Keratinocyte (primary cell): ENCODE measurements around the gene HIKESHI. TPM values are rescaled to one million over a fixed set of nuclear protein-coding genes. Genes with fewer than 3 reads are reported as not detected.

ENCODE experiments used
- DNase-seq: peaks from one replicate; pipeline ENCODE4 v3.0.0-alpha.2; 2011; ENCODE audit warnings: low read depth, missing footprints, low spot score
- FAIRE-seq: peaks from 2 replicates; lab custom pipeline; 2011; peaks lifted over from hg19 to GRCh38; lab: Jason Lieb, UNC
- H2AFZ ChIP-seq: 2 replicates; pipeline ENCODE4 v1.6.0; 2012; ENCODE audit warnings: low read length, control low read depth, inconsistent platforms; ENCODE audit not compliant: control insufficient read depth
- H3K27ac ChIP-seq: 2 replicates; pipeline ENCODE4 v1.5.1; 2011; ENCODE audit warnings: low read length; ENCODE audit not compliant: control insufficient read depth, insufficient read depth
- H3K27me3 ChIP-seq: 3 replicates; pipeline ENCODE4 v1.6.0; 2011; ENCODE audit warnings: low read length; ENCODE audit not compliant: control insufficient read depth, insufficient read depth; ENCODE audit errors: extremely low read depth
- H3K36me3 ChIP-seq, 2 experiments: 2 replicates in 1 of 2; 3 replicates in 1 of 2; pipeline ENCODE4 v1.5.1; 2011; ENCODE audit warnings: low read length in 2 of 2, mild to moderate bottlenecking in 1 of 2; ENCODE audit not compliant: control insufficient read depth in 2 of 2, insufficient read depth in 2 of 2; ENCODE audit errors: extremely low read depth in 1 of 2
- H3K4me1 ChIP-seq: 3 replicates; pipeline ENCODE4 v1.5.1; 2011; ENCODE audit warnings: low read length; ENCODE audit not compliant: control insufficient read depth, insufficient read depth; ENCODE audit errors: extremely low read depth
- H3K4me2 ChIP-seq: 3 replicates; pipeline ENCODE4 v1.6.0; 2011; ENCODE audit warnings: low read depth, low read length; ENCODE audit not compliant: control insufficient read depth, insufficient read depth; ENCODE audit errors: extremely low read depth
- H3K4me3 ChIP-seq, 3 experiments: fragments of 200-600 bp in 1 of 3; sonication (generic) in 1 of 3; 2 replicates in 2 of 3; 3 replicates in 1 of 3; pipeline ENCODE4 v1.5.1; 2011 to 2016; ENCODE audit warnings: low read length in 3 of 3, mild to moderate bottlenecking in 3 of 3, control low read depth in 2 of 3, inconsistent platforms in 1 of 3, low read depth in 1 of 3, mixed read lengths in 1 of 3, mixed run types in 1 of 3, moderate library complexity in 1 of 3; ENCODE audit not compliant: control insufficient read depth in 2 of 3, insufficient read depth in 2 of 3; ENCODE audit errors: extremely low read depth in 1 of 3
- H3K79me2 ChIP-seq: 2 replicates; pipeline ENCODE4 v1.6.0; 2012; ENCODE audit warnings: low read length; ENCODE audit not compliant: control insufficient read depth, insufficient read depth
- H3K9ac ChIP-seq: 3 replicates; pipeline ENCODE4 v1.6.0; 2011; ENCODE audit warnings: low read length; ENCODE audit not compliant: control insufficient read depth, insufficient read depth; ENCODE audit errors: extremely low read depth
- H3K9me1 ChIP-seq: 3 replicates; pipeline ENCODE4 v1.6.0; 2011; ENCODE audit warnings: low read length; ENCODE audit not compliant: control insufficient read depth, insufficient read depth; ENCODE audit errors: extremely low read depth
- H3K9me3 ChIP-seq: 2 replicates; pipeline ENCODE4 v1.5.1; 2012; ENCODE audit warnings: low read depth, low read length; ENCODE audit not compliant: control insufficient read depth
- H4K20me1 ChIP-seq: 3 replicates; pipeline ENCODE4 v1.6.0; 2011; ENCODE audit warnings: low read length; ENCODE audit not compliant: control insufficient read depth, insufficient read depth; ENCODE audit errors: extremely low read depth
- EZH2 ChIP-seq: IDR thresholded peaks from one replicate; pipeline ENCODE4 v1.6.1; 2012; ENCODE audit warnings: inconsistent platforms, mild to moderate bottlenecking, low read length, moderate library complexity
- dilution Hi-C: fragments of 300-500 bp; cut with MboI; formaldehyde crosslinking; loops from one replicate; pipeline ENCODE4 v1.7.0; 2020; ENCODE audit warnings: low sequenced_read_pairs; ENCODE audit not compliant: extremely low pct_ligation_motif_present
- polyA plus RNA-seq, 5 experiments: library from polyadenylated mRNA; depleted of rRNA in 3 of 5; stranded (reverse) in 3 of 5; stranded (forward) in 1 of 5; unstranded in 1 of 5; fragments of >200 nt; gene quantifications; 1 replicate in 1 of 5; 2 replicates in 3 of 5; 3 replicates in 1 of 5; pipeline versions ENCODE4 v1.2.1 to v1.2.3, GENCODE V29; 2011 to 2012; ENCODE audit warnings: missing spikeins in 2 of 5, low read depth in 1 of 5, low replicate concordance in 1 of 5
- TF ChIP-seq, protein P1 (sequence below), 3 experiments: IDR thresholded peaks in 1 of 3; conservative IDR thresholded peaks in 1 of 3; optimal IDR thresholded peaks in 1 of 3; 2 replicates in 2 of 3; 3 replicates in 1 of 3; pipeline versions ENCODE3 to v1.5.1; 2011; ENCODE audit warnings: low read length in 3 of 3, mild to moderate bottlenecking in 3 of 3, moderate library complexity in 2 of 3, control low read depth in 1 of 3, inconsistent platforms in 1 of 3; ENCODE audit not compliant: insufficient read depth in 2 of 3; ENCODE audit errors: extremely low read depth in 1 of 3

HIKESHI gene
- polyA plus RNA-seq, 1 donor (not counting 4 experiments of a cell fraction or from before 2014, with no cell fraction given), result 89.4 TPM

DNA sequence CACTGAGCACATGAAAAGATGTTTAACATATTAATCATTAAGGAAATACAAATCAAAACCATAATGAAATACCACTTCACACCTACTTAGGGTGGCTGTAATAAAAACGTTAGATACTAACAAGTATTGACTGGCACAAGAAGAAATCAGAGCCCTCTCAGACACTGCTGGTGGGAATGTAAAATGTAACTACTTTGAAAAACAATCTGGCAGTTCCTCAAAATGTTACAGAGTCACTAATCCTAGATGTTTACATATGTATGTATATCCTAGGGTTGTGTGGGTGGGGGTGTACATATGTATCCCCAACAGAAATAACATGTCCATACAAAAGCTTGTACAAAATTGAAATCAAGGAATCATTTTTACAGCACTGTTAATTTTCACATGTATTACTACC lies 42.3 kb upstream of the HIKESHI start:
- dilution Hi-C loops, result no loop called here

DNA sequence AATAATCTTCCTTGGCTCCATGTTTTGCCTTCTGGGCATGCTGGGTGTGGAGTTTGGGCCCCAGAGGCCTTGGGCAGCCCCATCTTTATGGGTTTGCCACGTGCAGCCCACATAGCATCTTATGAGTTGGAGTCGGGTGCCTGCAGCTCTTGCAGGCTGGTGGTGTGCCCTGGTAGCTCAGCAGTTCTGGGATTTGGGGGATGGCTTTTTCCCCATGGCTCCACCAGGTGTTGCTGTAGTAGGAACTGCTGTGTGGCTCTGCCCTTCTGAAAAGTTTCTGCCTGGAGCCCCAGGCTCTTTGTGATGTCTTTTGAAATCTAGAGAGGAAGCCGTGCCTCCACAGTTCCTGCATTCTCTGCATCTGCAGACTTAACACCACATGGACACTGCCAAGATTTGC lies 40.7 kb upstream of the HIKESHI start:
- Histone ChIP-seq H3K9me1 (no peaks in the 10 kb centered on the region), H3K36me3 (peaks cover 10 to 19% of the 10 kb centered on the region in 2 experiments)

More for the DNA sequence above, 42.3 kb upstream of the HIKESHI start:
- Histone ChIP-seq H3K4me2 (no peak overlapping the region), H3K27me3 (no peaks in the 10 kb centered on the region), H3K9me3 (no peaks in the 10 kb centered on the region), H3K36me3 (peaks cover 10 to 19% of the 10 kb centered on the region in 2 experiments), H3K4me1 (no peaks in the 10 kb centered on the region), H3K79me2 (peaks cover 6% of the 10 kb centered on the region), H3K27ac (no peak overlapping the region), H2AFZ (no peak overlapping the region), H4K20me1 (no peaks in the 10 kb centered on the region), H3K9me1 (no peaks in the 10 kb centered on the region), H3K4me3 (no peak overlapping the region), H3K9ac (no peak overlapping the region)
- DNase-seq (no peak), FAIRE-seq (no peak)
- no peak for TF ChIP-seq EZH2
- TF ChIP-seq, protein P1, sequence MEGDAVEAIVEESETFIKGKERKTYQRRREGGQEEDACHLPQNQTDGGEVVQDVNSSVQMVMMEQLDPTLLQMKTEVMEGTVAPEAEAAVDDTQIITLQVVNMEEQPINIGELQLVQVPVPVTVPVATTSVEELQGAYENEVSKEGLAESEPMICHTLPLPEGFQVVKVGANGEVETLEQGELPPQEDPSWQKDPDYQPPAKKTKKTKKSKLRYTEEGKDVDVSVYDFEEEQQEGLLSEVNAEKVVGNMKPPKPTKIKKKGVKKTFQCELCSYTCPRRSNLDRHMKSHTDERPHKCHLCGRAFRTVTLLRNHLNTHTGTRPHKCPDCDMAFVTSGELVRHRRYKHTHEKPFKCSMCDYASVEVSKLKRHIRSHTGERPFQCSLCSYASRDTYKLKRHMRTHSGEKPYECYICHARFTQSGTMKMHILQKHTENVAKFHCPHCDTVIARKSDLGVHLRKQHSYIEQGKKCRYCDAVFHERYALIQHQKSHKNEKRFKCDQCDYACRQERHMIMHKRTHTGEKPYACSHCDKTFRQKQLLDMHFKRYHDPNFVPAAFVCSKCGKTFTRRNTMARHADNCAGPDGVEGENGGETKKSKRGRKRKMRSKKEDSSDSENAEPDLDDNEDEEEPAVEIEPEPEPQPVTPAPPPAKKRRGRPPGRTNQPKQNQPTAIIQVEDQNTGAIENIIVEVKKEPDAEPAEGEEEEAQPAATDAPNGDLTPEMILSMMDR (optimal IDR thresholded peaks at IDR 0.05 in 1 of 3, IDR thresholded peaks at IDR 0.05 in 1 of 3, conservative IDR thresholded peaks at IDR 0.05 in 1 of 3; ENCODE audit: extremely low read depth in 1 of 3, insufficient read depth in 2 of 3, low read length in 3 of 3), result no peak

More for the DNA sequence above, 40.7 kb upstream of the HIKESHI start:
- no peak for TF ChIP-seq EZH2
- TF ChIP-seq, protein P1 (optimal IDR thresholded peaks at IDR 0.05 in 1 of 3, IDR thresholded peaks at IDR 0.05 in 1 of 3, conservative IDR thresholded peaks at IDR 0.05 in 1 of 3; ENCODE audit: extremely low read depth in 1 of 3, insufficient read depth in 2 of 3, low read length in 3 of 3), result peak in 1 of 3 experiments; percentile 1
- no peak for DNase-seq
- Histone ChIP-seq H3K4me1 (no peaks in the 10 kb centered on the region), H2AFZ (no peak overlapping the region), H3K27ac (no peak overlapping the region), H3K27me3 (no peaks in the 10 kb centered on the region), H3K4me3 (no peak overlapping the region), H3K9ac (no peak overlapping the region), H3K79me2 (peaks cover 2% of the 10 kb centered on the region), H4K20me1 (no peaks in the 10 kb centered on the region), H3K4me2 (no peak overlapping the region), H3K9me3 (no peaks in the 10 kb centered on the region)
- dilution Hi-C loops, result no loop called here
- no peak for FAIRE-seq
